Measurements from ENCODE around the gene RYR3.

RYR3 gene

GRCh38 chr15:33535135-33535534, 224.4 kb downstream of the RYR3 start:
- no peaks in the 10 kb centered on the region for H3K9me3 ChIP-seq (ENCODE audit: severe bottlenecking)
- peaks cover 40% of the 10 kb centered on the region for H3K27me3 ChIP-seq (ENCODE audit: insufficient read depth, poor library complexity, severe bottlenecking)
- H3K4me1 ChIP-seq (ENCODE audit: insufficient read depth, poor library complexity, severe bottlenecking) = no peaks in the 10 kb centered on the region
- H3K4me3 ChIP-seq (ENCODE audit: severe bottlenecking) = no peak overlapping the region
- no peak overlapping the region for H3K27ac ChIP-seq (ENCODE audit: poor library complexity, severe bottlenecking)
- TF ChIP-seq CTCF (IDR thresholded peaks at IDR 0.05; ENCODE audit: poor library complexity, severe bottlenecking) = no peak
- DNase-seq (ENCODE audit: low spot score) (no peak), ATAC-seq (ENCODE audit: low read depth) (no peak)
- no peaks in the 10 kb centered on the region for H3K36me3 ChIP-seq (ENCODE audit: low read depth)

GRCh38 chr15:33539825-33540573, 229.2 kb downstream of the RYR3 start:
- ATAC-seq (ENCODE audit: low read depth) (no peak), DNase-seq (ENCODE audit: low spot score) (no peak)
- H3K4me1 ChIP-seq (ENCODE audit: insufficient read depth, poor library complexity, severe bottlenecking) = no peaks in the 10 kb centered on the region
- no peak overlapping the region for H3K27ac ChIP-seq (ENCODE audit: poor library complexity, severe bottlenecking)
- H3K9me3 ChIP-seq (ENCODE audit: severe bottlenecking) = no peaks in the 10 kb centered on the region
- H3K36me3 ChIP-seq (ENCODE audit: low read depth) = no peaks in the 10 kb centered on the region
- H3K27me3 ChIP-seq (ENCODE audit: insufficient read depth, poor library complexity, severe bottlenecking) = peaks cover 37% of the 10 kb centered on the region
- H3K4me3 ChIP-seq (ENCODE audit: severe bottlenecking) = no peak overlapping the region
- no peak for TF ChIP-seq CTCF (IDR thresholded peaks at IDR 0.05; ENCODE audit: poor library complexity, severe bottlenecking)

GRCh38 chr15:33543957-33544356, 233.2 kb downstream of the RYR3 start:
- H3K4me1 ChIP-seq (ENCODE audit: insufficient read depth, poor library complexity, severe bottlenecking) = no peaks in the 10 kb centered on the region
- H3K27me3 ChIP-seq (ENCODE audit: insufficient read depth, poor library complexity, severe bottlenecking) = peaks cover 4% of the 10 kb centered on the region
- H3K4me3 ChIP-seq (ENCODE audit: severe bottlenecking) = no peak overlapping the region
- no peaks in the 10 kb centered on the region for H3K9me3 ChIP-seq (ENCODE audit: severe bottlenecking)
- no peak for TF ChIP-seq CTCF (IDR thresholded peaks at IDR 0.05; ENCODE audit: poor library complexity, severe bottlenecking)
- no peak for ATAC-seq (ENCODE audit: low read depth)
- DNase-seq (ENCODE audit: low spot score) = no peak
- H3K36me3 ChIP-seq (ENCODE audit: low read depth) = no peaks in the 10 kb centered on the region
- H3K27ac ChIP-seq (ENCODE audit: poor library complexity, severe bottlenecking) = no peak overlapping the region

- TF ChIP-seq CTCF (IDR thresholded peaks at IDR 0.05; ENCODE audit: poor library complexity, severe bottlenecking) = no peak
- H3K36me3 ChIP-seq (ENCODE audit: low read depth) = no peaks in the 10 kb centered on the region
- ATAC-seq (ENCODE audit: low read depth) = no peak
Measured at GRCh38 chr15:33545866-33546265, 235.1 kb downstream of the RYR3 start.

GRCh38 chr15:33547876-33548275, 237.1 kb downstream of the RYR3 start:
- TF ChIP-seq CTCF (IDR thresholded peaks at IDR 0.05; ENCODE audit: poor library complexity, severe bottlenecking) = no peak
- Histone ChIP-seq H3K27me3 (ENCODE audit: insufficient read depth, poor library complexity, severe bottlenecking) (peaks cover 7% of the 10 kb centered on the region), H3K4me3 (ENCODE audit: severe bottlenecking) (no peak overlapping the region), H3K27ac (ENCODE audit: poor library complexity, severe bottlenecking) (no peak overlapping the region), H3K36me3 (ENCODE audit: low read depth) (no peaks in the 10 kb centered on the region), H3K4me1 (ENCODE audit: insufficient read depth, poor library complexity, severe bottlenecking) (no peaks in the 10 kb centered on the region), H3K9me3 (ENCODE audit: severe bottlenecking) (no peaks in the 10 kb centered on the region)
- ATAC-seq (ENCODE audit: low read depth) (peak; percentile 95), DNase-seq (ENCODE audit: low spot score) (no peak)

More at GRCh38 chr15:33545866-33546265, 235.1 kb downstream of the RYR3 start:
- no peak overlapping the region for H3K4me3 ChIP-seq (ENCODE audit: severe bottlenecking)
- H3K4me1 ChIP-seq (ENCODE audit: insufficient read depth, poor library complexity, severe bottlenecking) = no peaks in the 10 kb centered on the region
- peaks cover 7% of the 10 kb centered on the region for H3K27me3 ChIP-seq (ENCODE audit: insufficient read depth, poor library complexity, severe bottlenecking)
- no peak overlapping the region for H3K27ac ChIP-seq (ENCODE audit: poor library complexity, severe bottlenecking)
- DNase-seq (ENCODE audit: low spot score) = no peak
- no peaks in the 10 kb centered on the region for H3K9me3 ChIP-seq (ENCODE audit: severe bottlenecking)
